ENCODE results near the gene DNASE2B.
"Not testable (repeated sequence)": the region's sequence is repeated elsewhere in the genome, so short reads cannot be mapped to it uniquely, and the experiment has no call there.

The DNASE2B gene

GRCh38 chr1:84434801-84435549 lies 36.7 kb downstream of the DNASE2B start:
- DNase-seq (ENCODE audit: insufficient read length, low spot score) (no peak), FAIRE-seq (peak; percentile 57)

GRCh38 chr1:84436876-84437655 lies 38.8 kb downstream of the DNASE2B start:
- DNase-seq (ENCODE audit: insufficient read length, low spot score) (no peak), FAIRE-seq (no peak)
- TF ChIP-seq POLR2A (IDR thresholded peaks at IDR 0.05; ENCODE audit: low read depth, low read length), result no peak

More at GRCh38 chr1:84434801-84435549, 36.7 kb downstream of the DNASE2B start:
- TF ChIP-seq POLR2A (IDR thresholded peaks at IDR 0.05; ENCODE audit: low read depth, low read length), result no peak

- FAIRE-seq, result peak; percentile 97
- peak; percentile 34 for DNase-seq (ENCODE audit: insufficient read length, low spot score)
- no peak for TF ChIP-seq POLR2A (IDR thresholded peaks at IDR 0.05; ENCODE audit: low read depth, low read length)
Measured at GRCh38 chr1:84442256-84442655, 44.0 kb downstream of the DNASE2B start.

- not testable (repeated sequence) for DNase-seq (ENCODE audit: insufficient read length, low spot score); FAIRE-seq
Measured at GRCh38 chr1:84442747-84443646, 44.7 kb downstream of the DNASE2B start.

- not testable (repeated sequence) for FAIRE-seq
Measured at GRCh38 chr1:84448704-84449103, 50.4 kb downstream of the DNASE2B start.

GRCh38 chr1:84450910-84451309 lies 52.6 kb downstream of the DNASE2B start:
- DNase-seq (ENCODE audit: insufficient read length, low spot score) (no peak), FAIRE-seq (peak; percentile 36)
- TF ChIP-seq POLR2A (IDR thresholded peaks at IDR 0.05; ENCODE audit: low read depth, low read length), result no peak

More at GRCh38 chr1:84448704-84449103, 50.4 kb downstream of the DNASE2B start:
- DNase-seq (ENCODE audit: insufficient read length, low spot score), result not testable (repeated sequence)

- no peak for FAIRE-seq
- no peak for TF ChIP-seq POLR2A (IDR thresholded peaks at IDR 0.05; ENCODE audit: low read depth, low read length)
Measured at GRCh38 chr1:84452436-84452835, 54.2 kb downstream of the DNASE2B start.

GRCh38 chr1:84462118-84462517 lies 63.8 kb downstream of the DNASE2B start:
- no peak for FAIRE-seq
- no peak for DNase-seq (ENCODE audit: insufficient read length, low spot score)
- no peak for TF ChIP-seq POLR2A (IDR thresholded peaks at IDR 0.05; ENCODE audit: low read depth, low read length)

More at GRCh38 chr1:84452436-84452835, 54.2 kb downstream of the DNASE2B start:
- no peak for DNase-seq (ENCODE audit: insufficient read length, low spot score)
